WTC11 (cell line): Measurements from ENCODE around the gene FOXD3.

ENCODE experiments used
- GTF2I ChIP-seq: fragments of 250-450 bp; sonication (Bioruptor Pico); conservative IDR thresholded peaks from 2 replicates; pipeline ENCODE4 v1.4.0; 2021; ENCODE audit warnings: mild to moderate bottlenecking
- TF ChIP-seq, protein P1 (sequence below): fragments of 200-600 bp; IDR thresholded peaks from 2 replicates; pipeline ENCODE4 v1.8.0; 2022; ENCODE audit warnings: antibody characterized with exemption
- TF ChIP-seq, protein P2 (sequence below): sonication (generic); formaldehyde crosslinking; IDR thresholded peaks from 2 replicates; pipeline ENCODE4 v1.8.0; 2023; ENCODE audit warnings: missing genetic modification reagents, mild to moderate bottlenecking, borderline replicate concordance
- TF ChIP-seq, protein P3 (sequence below): sonication (generic); formaldehyde crosslinking; IDR thresholded peaks from 2 replicates; pipeline ENCODE4 v1.8.1; 2023; ENCODE audit warnings: mild to moderate bottlenecking, moderate library complexity, missing genetic modification reagents
- TF ChIP-seq, protein P4 (sequence below): sonication (generic); formaldehyde crosslinking; IDR thresholded peaks from 2 replicates; pipeline ENCODE4 v1.8.1; 2023; ENCODE audit warnings: mild to moderate bottlenecking, missing genetic modification reagents, moderate library complexity

DNA sequence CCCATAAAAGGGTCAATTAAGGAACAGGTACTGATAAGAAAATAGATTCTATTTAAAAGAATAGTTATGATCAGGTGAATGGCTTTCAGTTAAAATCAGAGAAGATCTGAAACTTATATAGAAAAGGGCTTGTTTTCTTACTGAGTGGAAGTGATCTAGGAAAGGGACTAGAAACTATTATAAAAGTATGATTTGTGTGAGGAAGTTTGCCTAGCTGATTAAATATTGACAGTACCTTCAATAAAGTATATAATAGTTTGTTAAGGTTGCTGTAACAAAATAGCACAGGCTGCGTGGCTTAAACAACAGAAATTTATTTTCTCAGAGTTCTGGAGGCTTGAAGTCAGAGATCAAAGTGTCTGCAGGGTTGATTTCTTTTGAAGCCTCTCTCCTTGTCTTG, 39.7 kb downstream of the FOXD3 start:
- TF ChIP-seq, protein P1, sequence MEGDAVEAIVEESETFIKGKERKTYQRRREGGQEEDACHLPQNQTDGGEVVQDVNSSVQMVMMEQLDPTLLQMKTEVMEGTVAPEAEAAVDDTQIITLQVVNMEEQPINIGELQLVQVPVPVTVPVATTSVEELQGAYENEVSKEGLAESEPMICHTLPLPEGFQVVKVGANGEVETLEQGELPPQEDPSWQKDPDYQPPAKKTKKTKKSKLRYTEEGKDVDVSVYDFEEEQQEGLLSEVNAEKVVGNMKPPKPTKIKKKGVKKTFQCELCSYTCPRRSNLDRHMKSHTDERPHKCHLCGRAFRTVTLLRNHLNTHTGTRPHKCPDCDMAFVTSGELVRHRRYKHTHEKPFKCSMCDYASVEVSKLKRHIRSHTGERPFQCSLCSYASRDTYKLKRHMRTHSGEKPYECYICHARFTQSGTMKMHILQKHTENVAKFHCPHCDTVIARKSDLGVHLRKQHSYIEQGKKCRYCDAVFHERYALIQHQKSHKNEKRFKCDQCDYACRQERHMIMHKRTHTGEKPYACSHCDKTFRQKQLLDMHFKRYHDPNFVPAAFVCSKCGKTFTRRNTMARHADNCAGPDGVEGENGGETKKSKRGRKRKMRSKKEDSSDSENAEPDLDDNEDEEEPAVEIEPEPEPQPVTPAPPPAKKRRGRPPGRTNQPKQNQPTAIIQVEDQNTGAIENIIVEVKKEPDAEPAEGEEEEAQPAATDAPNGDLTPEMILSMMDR = no peak
- TF ChIP-seq GTF2I = no peak
- TF ChIP-seq, protein P2, sequence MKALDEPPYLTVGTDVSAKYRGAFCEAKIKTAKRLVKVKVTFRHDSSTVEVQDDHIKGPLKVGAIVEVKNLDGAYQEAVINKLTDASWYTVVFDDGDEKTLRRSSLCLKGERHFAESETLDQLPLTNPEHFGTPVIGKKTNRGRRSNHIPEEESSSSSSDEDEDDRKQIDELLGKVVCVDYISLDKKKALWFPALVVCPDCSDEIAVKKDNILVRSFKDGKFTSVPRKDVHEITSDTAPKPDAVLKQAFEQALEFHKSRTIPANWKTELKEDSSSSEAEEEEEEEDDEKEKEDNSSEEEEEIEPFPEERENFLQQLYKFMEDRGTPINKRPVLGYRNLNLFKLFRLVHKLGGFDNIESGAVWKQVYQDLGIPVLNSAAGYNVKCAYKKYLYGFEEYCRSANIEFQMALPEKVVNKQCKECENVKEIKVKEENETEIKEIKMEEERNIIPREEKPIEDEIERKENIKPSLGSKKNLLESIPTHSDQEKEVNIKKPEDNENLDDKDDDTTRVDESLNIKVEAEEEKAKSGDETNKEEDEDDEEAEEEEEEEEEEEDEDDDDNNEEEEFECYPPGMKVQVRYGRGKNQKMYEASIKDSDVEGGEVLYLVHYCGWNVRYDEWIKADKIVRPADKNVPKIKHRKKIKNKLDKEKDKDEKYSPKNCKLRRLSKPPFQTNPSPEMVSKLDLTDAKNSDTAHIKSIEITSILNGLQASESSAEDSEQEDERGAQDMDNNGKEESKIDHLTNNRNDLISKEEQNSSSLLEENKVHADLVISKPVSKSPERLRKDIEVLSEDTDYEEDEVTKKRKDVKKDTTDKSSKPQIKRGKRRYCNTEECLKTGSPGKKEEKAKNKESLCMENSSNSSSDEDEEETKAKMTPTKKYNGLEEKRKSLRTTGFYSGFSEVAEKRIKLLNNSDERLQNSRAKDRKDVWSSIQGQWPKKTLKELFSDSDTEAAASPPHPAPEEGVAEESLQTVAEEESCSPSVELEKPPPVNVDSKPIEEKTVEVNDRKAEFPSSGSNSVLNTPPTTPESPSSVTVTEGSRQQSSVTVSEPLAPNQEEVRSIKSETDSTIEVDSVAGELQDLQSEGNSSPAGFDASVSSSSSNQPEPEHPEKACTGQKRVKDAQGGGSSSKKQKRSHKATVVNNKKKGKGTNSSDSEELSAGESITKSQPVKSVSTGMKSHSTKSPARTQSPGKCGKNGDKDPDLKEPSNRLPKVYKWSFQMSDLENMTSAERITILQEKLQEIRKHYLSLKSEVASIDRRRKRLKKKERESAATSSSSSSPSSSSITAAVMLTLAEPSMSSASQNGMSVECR (CRISPR knock-in tag) = no peak
- TF ChIP-seq, protein P3, sequence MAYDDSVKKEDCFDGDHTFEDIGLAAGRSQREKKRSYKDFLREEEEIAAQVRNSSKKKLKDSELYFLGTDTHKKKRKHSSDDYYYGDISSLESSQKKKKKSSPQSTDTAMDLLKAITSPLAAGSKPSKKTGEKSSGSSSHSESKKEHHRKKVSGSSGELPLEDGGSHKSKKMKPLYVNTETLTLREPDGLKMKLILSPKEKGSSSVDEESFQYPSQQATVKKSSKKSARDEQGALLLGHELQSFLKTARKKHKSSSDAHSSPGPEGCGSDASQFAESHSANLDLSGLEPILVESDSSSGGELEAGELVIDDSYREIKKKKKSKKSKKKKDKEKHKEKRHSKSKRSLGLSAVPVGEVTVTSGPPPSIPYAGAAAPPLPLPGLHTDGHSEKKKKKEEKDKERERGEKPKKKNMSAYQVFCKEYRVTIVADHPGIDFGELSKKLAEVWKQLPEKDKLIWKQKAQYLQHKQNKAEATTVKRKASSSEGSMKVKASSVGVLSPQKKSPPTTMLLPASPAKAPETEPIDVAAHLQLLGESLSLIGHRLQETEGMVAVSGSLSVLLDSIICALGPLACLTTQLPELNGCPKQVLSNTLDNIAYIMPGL (CRISPR knock-in tag) = no peak
- TF ChIP-seq, protein P4, sequence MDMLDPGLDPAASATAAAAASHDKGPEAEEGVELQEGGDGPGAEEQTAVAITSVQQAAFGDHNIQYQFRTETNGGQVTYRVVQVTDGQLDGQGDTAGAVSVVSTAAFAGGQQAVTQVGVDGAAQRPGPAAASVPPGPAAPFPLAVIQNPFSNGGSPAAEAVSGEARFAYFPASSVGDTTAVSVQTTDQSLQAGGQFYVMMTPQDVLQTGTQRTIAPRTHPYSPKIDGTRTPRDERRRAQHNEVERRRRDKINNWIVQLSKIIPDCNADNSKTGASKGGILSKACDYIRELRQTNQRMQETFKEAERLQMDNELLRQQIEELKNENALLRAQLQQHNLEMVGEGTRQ (CRISPR knock-in tag) = no peak
